Left forelimb (tissue), 1 donor: Measurements from ENCODE around the gene CTBP2.

Source experiments
- DNase-seq: peaks from one replicate; pipeline ENCODE4 v3.0.0-alpha.2; 2018; ENCODE audit warnings: low spot score

The CTBP2 gene

DNA sequence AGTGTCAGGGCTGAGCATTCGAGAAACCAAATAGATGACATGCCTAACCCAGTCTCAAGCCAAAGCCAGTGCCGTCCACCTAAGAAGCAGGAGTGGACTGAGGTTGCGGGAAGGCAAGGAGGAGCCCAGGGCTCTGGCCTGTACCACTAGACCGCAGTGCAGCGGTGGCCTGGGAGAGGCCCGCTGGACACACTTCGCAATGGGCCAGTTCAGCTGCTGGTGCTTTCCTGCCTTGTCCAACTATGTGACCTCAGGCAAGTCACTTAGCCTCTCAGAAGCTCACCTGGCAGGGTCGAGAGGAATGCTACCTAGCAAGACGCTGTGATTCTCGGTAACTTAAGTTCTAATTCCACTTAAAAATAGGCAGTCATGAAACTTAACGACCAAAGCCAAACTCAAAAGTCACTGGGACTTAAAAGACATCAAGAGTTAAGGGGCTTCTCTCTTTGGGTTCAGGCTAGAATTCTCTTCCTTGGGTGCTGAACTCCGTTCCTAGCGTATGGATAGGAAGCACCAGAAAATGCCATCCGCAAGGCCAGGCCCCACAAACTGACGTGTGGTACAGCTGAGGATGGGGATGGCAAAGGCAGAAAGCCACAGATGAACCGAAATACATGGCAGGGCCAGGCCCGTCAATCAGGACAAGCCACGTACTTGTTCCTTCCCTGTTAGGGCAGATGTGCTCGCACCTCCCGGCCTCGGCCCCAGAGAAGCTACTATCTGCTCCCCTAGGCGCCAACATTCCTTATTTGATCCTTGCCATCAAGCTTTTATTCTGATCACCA, 34.2 kb downstream of the CTBP2 start:
- no peak for DNase-seq

DNA sequence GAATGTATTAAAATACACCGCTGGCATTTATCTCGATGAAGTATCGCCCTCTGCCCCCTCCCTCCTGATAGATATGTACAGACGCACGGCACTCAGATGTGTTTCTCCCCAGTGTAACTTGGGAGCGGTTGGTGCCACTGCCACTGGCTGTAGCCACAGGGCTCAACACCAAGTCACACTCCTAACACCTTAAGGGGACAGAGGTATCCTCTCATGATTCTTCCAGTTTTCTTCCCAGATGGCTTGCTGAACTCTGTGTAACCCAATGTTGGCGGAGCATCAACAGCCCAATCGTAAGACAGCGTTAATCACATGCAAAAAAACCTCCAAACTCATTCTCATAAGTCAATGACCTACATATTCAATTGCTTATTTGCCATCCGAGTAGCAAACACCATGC, 35.5 kb downstream of the CTBP2 start:
- DNase-seq = no peak

DNA sequence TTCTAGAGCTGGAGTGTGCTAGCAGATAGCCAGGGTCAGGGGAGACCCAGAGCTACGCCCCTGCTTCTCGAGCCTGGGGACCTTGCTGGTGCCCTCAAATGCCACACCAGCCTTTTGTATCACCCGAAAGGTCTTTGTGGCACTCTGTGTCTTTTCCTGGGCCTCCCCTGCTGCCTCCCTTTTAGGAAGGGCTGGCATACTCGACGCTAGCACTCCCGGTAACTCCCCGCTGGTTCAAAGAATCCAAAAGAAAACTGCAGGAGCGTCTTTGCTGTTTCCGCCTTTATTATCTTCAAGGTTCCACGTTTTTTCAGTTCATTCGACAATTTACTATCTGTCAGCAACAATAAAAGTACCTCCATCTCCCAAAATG, 36.3 kb downstream of the CTBP2 start:
- DNase-seq = no peak

DNA sequence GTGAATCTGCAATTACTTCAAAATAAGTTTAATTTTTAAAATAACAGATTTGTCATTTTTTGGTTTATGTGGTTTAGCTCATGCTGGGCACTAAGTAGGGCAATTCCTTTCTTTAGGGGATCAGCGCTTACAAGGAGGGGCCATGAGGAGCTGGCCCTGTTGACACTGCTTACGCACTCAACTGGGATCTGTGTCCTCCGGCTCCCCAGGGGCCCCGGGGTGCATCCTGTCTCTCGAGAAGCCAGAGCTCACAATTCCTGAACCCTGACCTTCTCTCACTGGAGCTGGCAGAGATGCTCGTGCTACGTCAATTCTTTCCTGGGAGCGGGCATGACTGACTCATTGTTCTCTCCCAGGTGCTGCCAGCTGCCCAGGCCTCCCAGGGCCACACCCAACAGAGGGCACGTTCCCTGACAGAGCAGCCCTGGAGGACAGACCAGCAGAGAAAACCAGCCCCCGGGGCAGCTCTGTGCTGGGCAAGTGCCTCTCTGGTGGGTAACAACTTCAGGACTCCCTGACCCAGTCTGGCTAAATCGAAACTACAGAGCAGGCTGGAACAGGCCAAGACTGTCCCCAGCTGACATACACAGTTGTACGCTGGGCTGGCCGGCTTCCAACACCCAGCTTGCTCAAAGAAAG, 36.8 kb downstream of the CTBP2 start:
- DNase-seq = peak; percentile 70

DNA sequence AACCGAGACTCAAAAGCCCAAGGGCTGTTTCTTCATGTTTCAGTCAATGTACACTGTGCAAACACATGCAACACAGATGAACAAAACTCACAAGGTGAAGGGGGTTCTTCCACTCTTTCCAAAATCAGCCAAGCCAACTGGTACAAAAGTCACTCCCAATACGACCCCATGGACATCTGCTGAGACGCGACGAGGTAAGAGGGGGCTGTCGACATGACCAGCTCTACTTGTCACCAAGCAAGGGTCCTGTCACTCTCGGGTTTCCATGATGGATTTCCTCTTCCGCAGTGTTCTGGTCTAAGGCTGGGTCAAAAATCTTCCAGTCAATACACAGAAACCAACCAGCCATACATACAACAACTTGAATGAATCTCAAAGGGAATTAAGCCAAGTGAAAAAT, 37.8 kb downstream of the CTBP2 start:
- DNase-seq = no peak

DNA sequence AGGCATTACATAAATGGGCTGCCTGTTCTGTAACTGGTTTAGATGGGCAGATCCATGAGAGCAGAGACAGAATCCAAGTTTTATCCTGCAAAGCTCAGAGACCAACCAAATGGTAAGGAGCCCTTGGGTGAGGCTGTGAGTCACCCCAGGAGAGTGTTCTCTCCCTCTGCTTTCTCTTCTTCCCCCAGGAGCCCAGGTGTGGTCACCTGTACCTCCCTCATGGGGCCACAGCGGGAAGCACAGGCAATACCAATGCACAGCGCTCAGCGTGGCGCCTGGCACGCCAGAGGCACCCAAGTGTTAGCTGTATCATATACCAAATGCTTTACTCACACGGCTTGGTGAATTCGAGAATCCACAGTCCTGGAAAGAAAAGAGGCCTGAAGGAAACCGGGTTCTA, 39.4 kb downstream of the CTBP2 start:
- DNase-seq = no peak

DNA sequence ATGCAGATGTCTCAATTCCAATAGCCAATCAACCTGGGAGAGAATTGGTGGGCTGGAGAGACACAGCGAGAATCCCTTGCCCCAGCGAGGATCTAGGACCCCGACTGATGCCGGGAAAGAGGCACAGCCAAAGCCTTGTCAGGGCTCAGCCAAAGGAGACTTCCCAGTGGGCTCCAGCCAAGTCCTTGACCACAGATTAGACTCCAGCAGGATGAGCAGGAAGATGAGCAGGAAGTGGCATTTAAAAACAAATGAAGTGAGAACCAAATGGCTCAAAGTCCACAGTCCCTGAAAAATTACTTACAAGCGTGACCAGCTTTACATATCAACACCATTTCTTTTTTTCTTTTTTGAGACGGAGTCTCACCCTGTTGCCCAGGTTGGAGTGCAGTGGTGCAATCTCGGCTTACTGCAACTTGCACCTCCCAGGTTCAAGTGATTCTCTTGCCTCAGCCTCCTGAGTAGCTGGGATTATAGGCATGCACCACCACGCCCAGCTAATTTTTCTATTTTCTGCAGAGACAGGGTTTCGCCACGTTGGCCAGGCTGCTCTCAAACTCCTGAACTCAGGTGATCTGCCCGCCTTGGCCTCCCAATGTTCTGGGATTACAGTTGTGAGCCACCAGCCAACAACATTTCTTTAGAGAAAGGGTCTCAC, 40.2 kb downstream of the CTBP2 start:
- no peak for DNase-seq

DNA sequence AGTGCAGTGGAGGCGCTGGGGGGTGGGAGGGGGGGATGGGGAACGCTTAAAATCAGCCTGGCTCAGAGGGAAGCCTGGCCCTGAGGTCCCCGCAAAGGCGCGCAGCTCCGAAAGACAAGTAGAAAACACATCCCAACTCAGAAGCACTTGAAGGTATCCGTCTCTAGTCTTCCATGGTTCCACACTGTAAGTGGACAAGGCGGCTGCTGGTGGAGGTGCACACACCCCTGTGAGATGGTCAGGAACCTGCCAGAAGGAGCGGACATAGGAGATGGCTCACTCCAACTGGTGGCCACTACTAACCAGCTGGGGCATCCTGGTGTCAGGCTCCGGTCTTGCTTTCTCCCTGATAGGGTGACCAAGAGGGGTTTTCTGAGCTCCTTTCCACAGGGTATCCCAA, 41.7 kb downstream of the CTBP2 start:
- no peak for DNase-seq

DNA sequence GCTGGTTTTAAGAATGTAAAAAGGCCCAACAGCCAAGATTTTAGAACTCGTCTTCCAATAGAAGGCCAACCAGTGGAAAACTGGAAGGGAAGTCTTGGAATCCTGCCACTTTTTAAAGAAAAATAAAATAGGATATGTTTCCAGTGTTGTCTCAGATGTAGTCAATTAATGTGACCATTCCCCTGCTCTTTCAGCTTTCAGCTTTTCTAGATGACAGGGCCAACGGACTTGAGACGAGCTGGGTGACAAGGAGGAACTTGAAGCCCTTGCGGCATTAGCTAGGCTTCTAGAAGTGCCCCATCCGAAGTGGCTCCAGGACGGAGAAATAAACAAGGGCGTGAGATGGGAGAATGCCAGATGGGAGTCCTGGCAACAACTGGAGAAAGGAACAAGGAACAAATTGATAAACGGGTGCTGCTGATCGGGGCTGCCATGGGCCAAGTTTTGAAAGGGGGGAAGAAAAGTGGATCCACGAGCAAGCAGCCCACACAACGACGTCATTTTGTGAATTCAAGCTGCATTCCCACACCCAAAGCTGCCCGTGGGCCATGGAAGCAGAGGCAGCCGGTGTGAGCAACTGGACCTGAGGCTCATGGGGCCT, 42.3 kb downstream of the CTBP2 start:
- DNase-seq = no peak

DNA sequence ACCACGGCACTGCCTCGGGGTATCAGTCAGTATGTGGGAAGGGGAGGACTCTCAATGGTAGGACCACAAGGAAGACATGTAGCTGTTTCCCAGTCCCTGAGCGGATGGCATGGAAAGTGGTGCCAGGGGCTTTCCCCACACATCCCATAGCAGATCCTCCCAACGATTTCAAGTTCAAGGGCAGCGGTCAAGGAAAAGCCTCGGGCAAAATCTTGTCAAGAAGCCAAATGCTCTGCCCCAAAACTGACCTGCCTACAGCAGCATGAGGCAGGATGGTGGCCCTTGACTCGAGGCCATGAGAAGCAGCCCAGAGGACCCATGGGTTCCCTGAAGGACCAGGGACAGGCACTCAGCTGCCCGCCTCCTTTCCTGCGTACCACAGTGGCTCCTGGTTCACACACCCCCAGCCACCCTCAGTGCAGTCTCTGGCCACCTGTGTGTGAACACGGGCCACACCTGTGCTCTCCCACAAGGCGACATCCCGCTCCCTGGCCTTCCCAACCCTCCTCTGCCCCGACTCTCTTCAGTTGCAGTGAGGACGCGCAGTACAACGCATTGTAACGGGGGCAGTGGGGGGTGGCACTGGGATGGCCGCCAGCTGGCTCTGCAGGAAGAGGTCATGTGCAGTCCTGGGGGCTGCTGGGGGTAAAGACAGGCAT, 43.6 kb downstream of the CTBP2 start:
- no peak for DNase-seq

DNA sequence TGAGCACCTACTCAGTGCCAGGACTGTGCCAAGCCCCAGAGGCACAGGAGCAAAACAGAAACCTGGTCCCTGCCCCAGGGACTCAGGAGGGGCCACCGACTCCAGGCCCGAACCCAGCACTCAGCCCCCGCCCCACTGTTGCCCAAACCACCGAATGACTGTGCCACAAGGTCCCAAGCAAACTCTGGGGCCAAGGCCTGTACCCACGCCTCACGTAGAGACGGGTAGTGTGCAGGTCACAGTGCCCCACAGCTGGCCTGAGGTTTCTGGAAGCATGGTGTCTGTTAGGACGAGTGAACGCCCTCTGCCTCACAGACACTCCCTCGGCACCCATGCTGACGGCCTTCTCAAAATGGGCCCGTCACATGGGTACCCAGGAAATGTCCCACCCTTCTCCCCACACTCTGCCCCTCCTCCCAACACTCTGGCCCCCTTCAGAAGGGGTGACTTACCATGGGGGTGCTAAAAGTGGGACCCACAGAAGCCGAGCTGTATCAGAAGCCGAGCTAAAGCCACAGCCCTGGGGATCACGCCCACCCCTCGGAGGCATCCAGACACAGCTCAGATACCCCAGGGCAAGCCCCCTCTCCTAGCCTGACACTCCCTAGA, 44.2 kb downstream of the CTBP2 start:
- DNase-seq = no peak

DNA sequence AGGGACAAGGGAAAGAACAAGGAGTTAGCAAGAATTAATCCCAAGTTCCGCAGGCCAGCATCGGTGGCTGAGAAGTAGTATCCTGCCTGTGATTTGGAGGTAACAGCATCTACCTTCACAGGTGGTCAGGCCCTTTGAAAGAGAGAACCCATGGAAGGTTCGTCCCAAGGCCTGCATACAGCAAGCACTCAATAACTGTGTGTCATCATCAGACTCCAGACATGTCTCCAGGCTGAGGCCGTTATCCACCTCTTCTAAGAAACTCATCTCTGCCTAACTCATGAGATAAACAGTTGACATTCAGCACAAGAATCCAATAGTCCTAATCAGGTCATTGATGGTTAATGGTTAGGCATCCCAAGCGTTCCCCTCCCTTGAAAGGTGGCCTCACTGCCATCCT, 45.0 kb downstream of the CTBP2 start:
- DNase-seq = no peak

DNA sequence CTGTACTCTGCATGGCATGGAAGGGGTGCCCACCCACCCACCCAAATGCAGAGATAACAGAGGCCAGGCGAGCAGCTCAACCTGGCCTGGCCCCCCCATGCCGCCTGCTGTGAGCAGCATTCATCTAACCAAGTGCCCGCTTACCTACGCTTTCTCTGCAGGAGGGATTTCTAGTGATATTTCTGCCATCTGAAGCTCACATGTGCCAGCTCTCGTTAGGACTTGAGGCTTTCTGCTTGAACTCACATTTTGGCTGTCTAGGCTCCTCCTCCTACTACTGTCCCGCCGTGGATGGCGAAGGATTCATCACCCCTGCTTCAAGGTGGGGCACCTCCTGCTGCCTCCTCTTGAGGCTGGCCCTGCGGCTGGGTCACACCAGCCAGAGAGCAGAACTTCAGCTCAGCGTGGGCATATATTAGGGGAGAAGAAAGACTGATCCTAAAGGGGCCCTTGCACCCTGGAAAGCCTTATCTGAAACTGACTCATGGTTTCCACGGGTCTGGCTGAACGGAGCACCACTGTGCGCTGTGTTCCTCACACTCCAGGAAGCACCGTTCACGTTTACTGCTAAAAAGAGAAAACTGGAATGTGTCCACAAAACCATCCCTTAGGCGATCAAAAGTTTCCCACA, 45.5 kb downstream of the CTBP2 start:
- DNase-seq = no peak

DNA sequence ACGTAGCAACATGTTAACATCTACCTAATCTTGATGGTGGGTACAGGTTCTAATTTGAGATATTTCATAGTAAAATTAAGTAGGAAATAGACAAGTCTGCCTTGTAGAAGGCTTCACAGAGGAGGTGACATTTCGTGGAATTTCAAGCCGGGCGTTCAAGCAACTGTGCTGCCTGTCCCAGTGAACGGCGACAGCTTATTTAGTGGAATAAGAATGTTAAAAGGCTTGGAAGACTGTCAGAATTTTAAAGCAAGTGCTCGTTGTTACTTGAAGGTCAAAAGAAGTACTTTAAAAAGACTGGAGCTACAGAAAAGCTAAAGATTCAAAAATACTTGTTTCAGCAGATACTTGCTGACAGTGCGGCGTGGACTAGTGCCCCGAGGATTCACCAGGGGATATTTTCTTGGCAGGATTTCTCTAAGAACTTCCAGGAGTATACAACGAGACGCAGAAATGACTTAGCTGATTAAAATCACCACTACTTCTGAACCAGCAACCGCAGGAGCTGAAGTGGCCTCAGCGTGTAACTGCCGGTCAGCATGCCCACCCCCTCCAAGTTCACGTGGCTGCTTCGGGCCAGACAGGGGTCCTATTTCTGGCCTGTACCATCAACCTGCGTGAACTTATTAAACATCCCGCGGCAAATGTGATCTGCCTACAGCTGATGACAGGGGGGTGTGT, 46.5 kb downstream of the CTBP2 start:
- peak; percentile 80 for DNase-seq

DNA sequence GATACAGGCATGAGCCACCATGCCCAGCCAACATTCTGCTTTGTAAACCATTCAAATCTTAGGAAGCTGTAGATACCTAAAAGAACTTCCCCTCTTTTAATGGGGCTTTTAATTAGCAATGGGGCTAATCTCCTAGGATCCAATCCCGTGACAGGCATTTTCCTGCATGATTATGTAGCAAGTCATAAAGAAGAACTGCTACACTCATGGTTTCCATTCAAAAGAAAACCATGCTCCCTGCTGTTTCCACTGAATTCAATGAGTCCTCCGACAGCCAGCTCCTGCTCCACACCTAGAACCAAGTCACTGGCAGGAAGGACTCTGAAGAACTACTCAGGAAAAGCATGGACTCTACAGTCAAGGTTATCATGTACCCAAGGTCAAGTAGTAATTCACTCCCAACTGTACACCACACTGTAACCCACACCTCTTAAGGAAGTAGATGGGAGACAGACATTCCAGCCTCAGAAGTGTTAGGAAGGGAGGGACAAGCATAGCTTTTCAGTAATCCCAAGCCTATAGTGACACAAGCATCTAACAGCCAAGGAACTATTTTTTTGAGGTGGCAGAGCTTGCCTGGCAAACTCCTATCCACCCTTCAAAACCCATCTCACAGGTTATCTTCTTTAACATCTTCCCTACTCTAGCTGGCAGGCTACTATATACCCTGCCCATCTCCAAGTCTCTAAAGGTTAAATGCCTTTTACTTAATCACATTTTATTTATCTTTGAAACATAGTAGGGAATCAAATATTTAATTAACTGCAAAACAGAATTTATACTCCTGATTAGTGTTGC, 47.5 kb downstream of the CTBP2 start:
- DNase-seq = no peak

DNA sequence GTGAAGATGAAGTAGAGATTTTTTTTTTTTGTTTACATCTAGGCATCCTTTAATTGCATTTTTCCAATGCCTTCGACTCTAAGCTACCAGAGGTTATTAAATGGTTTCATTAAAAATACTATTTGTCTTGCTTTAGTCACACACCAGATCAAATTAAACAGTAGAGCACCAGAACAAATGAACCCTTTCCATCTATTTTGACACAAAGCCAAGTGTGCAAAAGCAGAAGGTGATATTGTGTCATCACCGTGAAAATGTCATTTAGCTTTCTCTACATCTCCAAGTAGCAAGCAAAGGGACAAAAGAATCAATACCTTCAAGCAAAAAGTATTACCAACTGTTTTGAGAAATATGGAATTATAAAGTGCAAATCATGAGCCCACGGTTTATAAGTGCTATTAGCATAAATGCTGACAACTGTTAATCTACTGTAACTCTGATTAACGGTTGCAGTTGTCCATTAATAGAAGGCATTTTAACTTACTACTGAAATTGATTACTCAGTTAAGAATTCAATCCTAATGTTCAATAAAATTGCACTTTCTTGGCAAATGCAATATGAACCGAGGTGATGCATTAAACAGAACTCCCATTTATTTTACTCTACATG, 49.1 kb downstream of the CTBP2 start:
- DNase-seq = no peak

DNA sequence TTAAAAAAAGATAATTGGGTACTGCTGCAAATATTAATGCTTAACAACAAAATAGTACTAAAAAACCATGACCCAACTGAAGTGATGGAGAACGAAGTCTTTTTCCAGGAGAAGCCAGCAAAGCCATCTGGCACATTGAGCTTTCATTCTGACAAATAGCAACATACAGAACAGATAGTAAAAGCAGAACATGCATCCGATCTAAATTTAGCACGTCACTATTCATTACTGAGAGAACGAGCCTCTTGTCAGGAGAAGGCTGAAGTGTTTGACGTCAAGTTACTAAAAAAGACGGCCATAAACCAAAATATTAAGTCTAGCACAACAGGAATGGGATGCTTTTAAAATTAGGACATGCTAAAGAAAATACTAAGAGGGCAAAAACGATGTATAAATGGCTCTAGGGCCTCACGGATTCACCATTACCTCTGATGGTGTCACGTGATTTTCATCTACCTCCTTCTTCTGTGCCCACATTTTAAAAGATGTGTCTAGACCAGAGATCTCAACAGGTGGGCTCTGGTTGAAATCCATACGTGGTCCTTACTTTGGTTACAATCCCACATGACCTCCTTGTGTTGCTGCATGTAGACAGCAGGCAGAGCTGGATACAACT, 52.3 kb downstream of the CTBP2 start:
- no peak for DNase-seq

DNA sequence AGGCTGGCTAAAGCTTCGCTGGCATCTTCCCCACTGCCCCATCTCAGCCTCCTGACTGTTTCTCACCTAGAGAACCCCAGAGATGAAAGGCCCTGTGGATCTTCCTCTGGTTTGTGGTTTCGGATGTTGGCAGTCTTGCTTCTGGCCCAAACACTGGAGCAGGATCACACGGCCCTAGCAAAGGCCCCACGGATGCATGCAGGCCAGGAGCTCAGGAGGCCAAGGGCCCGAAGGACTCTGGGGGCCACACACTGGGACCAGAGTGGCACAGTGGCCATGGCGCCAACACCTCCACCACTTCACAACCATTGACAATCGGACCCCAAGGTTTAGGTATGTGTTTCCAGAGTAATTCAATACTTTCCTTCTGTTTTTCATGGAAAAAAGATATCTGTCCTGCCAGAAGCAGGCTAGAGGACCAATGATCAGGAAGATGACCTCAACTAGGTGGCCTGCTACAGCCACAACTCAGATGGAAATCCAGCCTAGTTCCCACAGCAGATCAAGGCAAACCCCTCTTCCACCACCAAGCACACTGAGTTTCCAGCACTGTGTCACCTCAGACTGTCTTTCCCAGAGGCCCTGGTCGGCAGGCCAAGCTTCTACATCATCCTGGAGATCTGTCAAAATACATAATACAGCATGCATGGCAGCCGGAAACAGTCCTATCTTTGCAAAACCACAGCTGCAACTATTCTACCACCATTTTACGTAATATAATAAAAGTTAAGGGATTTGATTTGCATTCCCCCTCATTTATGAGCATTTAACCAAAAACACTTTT, 53.0 kb downstream of the CTBP2 start:
- DNase-seq = no peak
